ENCODE results near the gene ZNF618. TPM values are rescaled to one million over a fixed set of nuclear protein-coding genes. Genes with fewer than 3 reads are reported as not detected.

The ZNF618 gene
- total RNA-seq, 2 donors from 2014 or later = 16.6 to 24.9 TPM

DNA sequence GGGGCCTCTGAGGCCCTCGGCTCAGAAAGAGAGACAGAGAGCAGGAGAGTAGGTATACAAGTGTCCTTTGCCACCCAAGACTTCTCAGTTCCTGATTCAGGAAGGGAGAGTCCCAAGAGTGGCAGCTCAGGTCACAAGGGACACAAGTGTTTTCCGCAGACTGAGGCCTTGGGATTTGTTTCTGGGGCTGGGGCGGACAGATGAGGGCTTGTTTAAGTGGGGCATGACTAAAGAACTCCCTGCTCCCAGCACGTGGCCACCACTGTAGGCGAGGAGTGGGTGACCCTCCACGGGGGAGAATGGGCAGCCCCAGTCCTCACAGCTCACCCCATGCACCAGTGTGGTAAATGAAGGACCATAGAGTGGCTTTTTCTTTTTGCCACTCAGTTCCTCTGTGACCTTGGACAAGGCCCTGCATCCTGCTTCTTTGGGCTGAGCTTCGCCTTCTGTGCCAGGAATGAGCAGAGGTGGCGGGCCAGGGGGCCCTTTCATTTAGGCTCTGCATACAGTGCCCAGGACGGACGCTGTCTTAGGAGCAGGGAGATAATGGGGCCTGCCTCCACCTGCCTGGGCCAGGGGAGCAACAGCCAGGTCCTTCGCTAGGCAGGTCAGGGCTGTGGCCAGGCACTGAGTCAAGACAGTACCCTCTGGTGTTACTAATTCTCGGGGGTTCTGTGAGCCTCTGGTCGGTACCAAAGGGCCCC lies 151.2 kb downstream of the ZNF618 start:
- Histone ChIP-seq H3K4me1 (ENCODE audit: control insufficient read depth in 1 of 2, low read depth in 2 of 2) (peaks cover 0 to 3% of the 10 kb centered on the region in 2 donors), H3K4me3 (no peak overlapping the region), H3K36me3 (peaks cover 37% of the 10 kb centered on the region), H3K27me3 (replicated peaks; ENCODE audit: insufficient read depth) (no peaks in the 10 kb centered on the region), H3K27ac (no peak overlapping the region), H3K9me3 (peaks cover 16% of the 10 kb centered on the region)
- no peak for DNase-seq (ENCODE audit: low spot score)
- TF ChIP-seq, protein P1, sequence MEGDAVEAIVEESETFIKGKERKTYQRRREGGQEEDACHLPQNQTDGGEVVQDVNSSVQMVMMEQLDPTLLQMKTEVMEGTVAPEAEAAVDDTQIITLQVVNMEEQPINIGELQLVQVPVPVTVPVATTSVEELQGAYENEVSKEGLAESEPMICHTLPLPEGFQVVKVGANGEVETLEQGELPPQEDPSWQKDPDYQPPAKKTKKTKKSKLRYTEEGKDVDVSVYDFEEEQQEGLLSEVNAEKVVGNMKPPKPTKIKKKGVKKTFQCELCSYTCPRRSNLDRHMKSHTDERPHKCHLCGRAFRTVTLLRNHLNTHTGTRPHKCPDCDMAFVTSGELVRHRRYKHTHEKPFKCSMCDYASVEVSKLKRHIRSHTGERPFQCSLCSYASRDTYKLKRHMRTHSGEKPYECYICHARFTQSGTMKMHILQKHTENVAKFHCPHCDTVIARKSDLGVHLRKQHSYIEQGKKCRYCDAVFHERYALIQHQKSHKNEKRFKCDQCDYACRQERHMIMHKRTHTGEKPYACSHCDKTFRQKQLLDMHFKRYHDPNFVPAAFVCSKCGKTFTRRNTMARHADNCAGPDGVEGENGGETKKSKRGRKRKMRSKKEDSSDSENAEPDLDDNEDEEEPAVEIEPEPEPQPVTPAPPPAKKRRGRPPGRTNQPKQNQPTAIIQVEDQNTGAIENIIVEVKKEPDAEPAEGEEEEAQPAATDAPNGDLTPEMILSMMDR (IDR thresholded peaks at IDR 0.05) = no peak
- no peak for ATAC-seq (ENCODE audit: insufficient number of reproducible peaks, low FRiP score, low read depth)

DNA sequence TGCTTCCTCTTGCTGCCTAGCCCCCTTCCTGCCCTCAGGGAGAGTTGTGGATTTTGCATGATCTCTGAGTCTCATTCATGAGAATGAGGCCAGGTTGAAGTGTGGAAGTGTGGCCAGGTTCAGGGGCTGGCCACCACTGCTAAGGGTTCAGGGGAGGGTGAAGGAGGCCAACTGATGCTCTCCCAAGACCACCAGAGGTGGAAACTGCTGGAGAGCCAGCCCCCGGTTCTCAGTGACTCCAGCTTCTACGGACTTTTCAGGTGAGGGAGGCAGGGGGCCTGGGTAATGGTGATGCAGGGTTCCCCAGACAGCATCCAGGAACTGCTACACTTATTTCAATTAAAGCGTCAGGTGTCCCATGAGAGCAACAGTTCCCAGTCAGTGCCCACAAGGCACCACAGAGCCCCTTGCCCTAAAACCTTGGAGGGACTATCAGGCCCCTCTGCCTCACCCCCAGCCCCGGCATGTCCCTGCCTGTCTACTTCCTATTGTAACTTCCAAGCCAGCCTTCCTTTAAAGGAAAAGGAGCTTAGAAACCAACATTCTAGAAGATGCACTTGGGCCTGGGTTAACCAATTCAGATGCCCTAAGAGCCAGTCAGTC lies 151.9 kb downstream of the ZNF618 start:
- no peak overlapping the region for H3K4me3 ChIP-seq
- DNase-seq (ENCODE audit: low spot score) = no peak
- ATAC-seq (ENCODE audit: insufficient number of reproducible peaks, low FRiP score, low read depth) = no peak
- no peaks in the 10 kb centered on the region for H3K27me3 ChIP-seq (replicated peaks; ENCODE audit: insufficient read depth)
- H3K9me3 ChIP-seq = peaks cover 12% of the 10 kb centered on the region
- H3K27ac ChIP-seq = no peak overlapping the region
- peaks cover 0 to 9% of the 10 kb centered on the region in 2 donors for H3K4me1 ChIP-seq (ENCODE audit: control insufficient read depth in 1 of 2, low read depth in 2 of 2)
- peaks cover 37% of the 10 kb centered on the region for H3K36me3 ChIP-seq
- TF ChIP-seq, protein P1 (IDR thresholded peaks at IDR 0.05) = no peak

DNA sequence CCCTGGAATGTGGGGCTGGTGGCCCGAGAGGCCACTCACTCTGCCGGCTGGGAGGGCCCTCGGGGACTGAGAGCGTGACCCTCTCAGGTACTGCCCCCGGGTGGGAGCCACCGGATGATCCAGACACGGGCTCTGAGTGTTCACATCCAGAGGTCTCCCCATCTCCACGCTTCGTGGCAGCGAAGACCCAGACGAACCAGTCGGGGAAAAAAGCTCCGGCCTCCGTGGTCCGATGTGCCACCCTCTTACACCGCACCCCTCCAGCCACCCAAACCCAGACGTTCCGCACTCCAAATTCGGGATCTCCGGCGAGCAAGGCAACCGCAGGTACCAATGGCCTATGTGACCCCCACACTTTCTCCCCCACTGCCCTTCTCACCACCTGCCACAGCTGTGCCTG lies 152.5 kb downstream of the ZNF618 start:
- Histone ChIP-seq H3K9me3 (peaks cover 7% of the 10 kb centered on the region), H3K4me1 (ENCODE audit: control insufficient read depth in 1 of 2, low read depth in 2 of 2) (peaks cover 0 to 12% of the 10 kb centered on the region in 2 donors), H3K36me3 (peaks cover 37% of the 10 kb centered on the region), H3K4me3 (no peak overlapping the region), H3K27me3 (replicated peaks; ENCODE audit: insufficient read depth) (no peaks in the 10 kb centered on the region), H3K27ac (no peak overlapping the region)
- DNase-seq (ENCODE audit: low spot score) = no peak
- no peak for ATAC-seq (ENCODE audit: insufficient number of reproducible peaks, low FRiP score, low read depth)
- TF ChIP-seq, protein P1 (IDR thresholded peaks at IDR 0.05) = no peak

DNA sequence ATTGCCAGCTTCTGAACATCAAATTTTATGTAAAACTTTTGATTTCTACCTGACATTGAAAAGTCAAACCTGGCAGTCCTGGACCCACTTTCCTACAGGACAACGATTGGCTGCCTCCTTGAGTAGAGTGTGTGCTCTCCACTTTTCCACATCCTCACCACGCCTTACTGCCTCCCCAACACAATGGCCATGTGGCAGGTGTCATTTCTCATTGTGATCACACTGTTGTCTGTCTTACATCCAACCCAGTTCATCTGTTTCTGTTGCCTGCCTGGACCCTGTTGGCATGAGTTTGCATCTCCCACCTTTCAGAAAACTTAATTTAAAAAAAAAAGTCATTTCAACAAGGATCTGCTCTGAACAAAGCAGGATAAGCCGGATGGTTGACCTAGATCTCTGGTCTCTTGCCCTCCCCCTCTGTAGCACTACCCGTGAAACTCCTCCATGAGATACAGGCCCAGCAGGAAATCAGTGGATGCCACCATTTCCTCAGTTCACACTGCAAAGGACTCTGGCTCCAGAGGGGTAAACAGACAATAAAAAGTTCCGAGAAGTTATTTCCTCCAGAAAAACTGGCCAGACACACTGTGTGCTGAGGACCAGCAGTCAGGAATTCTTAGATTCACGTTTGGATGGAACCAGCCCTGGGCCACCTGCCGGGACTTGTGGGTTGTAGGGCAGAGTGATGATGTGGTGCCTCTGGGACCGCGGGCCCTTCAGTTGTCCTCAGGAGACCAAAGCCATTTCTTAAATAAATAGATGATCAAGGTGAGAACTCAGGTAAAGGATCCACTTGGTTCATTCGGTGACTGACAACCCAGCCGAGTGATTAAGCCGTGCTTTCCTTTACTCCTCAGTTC lies 153.4 kb downstream of the ZNF618 start:
- ATAC-seq (ENCODE audit: insufficient number of reproducible peaks, low FRiP score, low read depth) = no peak
- peaks cover 34% of the 10 kb centered on the region for H3K36me3 ChIP-seq

More for the DNA sequence above, 153.4 kb downstream of the ZNF618 start:
- TF ChIP-seq, protein P1 (IDR thresholded peaks at IDR 0.05) = no peak
- DNase-seq (ENCODE audit: low spot score) = no peak
- Histone ChIP-seq H3K4me3 (no peak overlapping the region), H3K27me3 (replicated peaks; ENCODE audit: insufficient read depth) (no peaks in the 10 kb centered on the region), H3K27ac (no peak overlapping the region), H3K4me1 (ENCODE audit: control insufficient read depth in 1 of 2, low read depth in 2 of 2) (peaks cover 0 to 20% of the 10 kb centered on the region in 2 donors), H3K9me3 (no peaks in the 10 kb centered on the region)

All from thoracic aorta (tissue), 2 donors.